ENCODE measurements around the gene PSMA3. TPM values are rescaled to one million over a fixed set of nuclear protein-coding genes. Genes with fewer than 3 reads are reported as not detected.
"Not testable (repeated sequence)": the region's sequence is repeated elsewhere in the genome, so short reads cannot be mapped to it uniquely, and the experiment has no call there.

PSMA3 gene
- total RNA-seq, 2 experiments from 2014 or later = 342 to 425 TPM

- Mint-ChIP-seq H3K4me3 (no peak overlapping the region), H3K27me3 (no peaks in the 10 kb centered on the region), H3K9me3 (ENCODE audit: low read depth) (no peaks in the 10 kb centered on the region), H3K4me1 (peaks cover 17% of the 10 kb centered on the region), H3K36me3 (ENCODE audit: low read depth) (peaks cover 3% of the 10 kb centered on the region), H3K27ac (no peak overlapping the region)
- POLR2A ChIA-PET = no interaction called here
- CTCF ChIA-PET = interaction anchor here (0.5 to 1.6 kb wide), 3 partner anchors 18 to 189 kb away, joined by 3 to 4 read pairs (median 3); partner anchors contain the start of genes KIAA0586 and TIMM9
- ATAC-seq (peak; percentile 13), DNase-seq (peak; percentile 34)
- intact Hi-C loops (cut with DNase I, micrococcal nuclease) = loop anchor here (1.0 to 5.0 kb wide), 3 partner anchors 38 to 131 kb away; partner anchors contain the start of gene ACTR10 (in 1 of the 2)
Measured at GRCh38 chr14:58238252-58239243, 6.1 kb upstream of the PSMA3 start.

- H3K4me3 Mint-ChIP-seq = no peak overlapping the region
- peak; percentile 6 for ATAC-seq
- POLR2A ChIA-PET = no interaction called here
- no peaks in the 10 kb centered on the region for H3K36me3 Mint-ChIP-seq (ENCODE audit: low read depth)
- peaks cover 21% of the 10 kb centered on the region for H3K4me1 Mint-ChIP-seq
- H3K27ac Mint-ChIP-seq = no peak overlapping the region
- no peaks in the 10 kb centered on the region for H3K27me3 Mint-ChIP-seq
- CTCF ChIA-PET = interaction anchor here (0.9 to 1.6 kb wide), 4 partner anchors 59 to 196 kb away, joined by 3 to 6 read pairs (median 3); partner anchors contain the start of genes ARID4A, KIAA0586 and TIMM9
- H3K9me3 Mint-ChIP-seq (ENCODE audit: low read depth) = no peaks in the 10 kb centered on the region
- DNase-seq = peak; percentile 87
- intact Hi-C loops (cut with DNase I, micrococcal nuclease) = loop anchor here (1.0 to 5.0 kb wide), 4 partner anchors 39 to 132 kb away; partner anchors contain the start of genes ACTR10 (in 2 of the 2) and ARID4A (in 1 of the 2)
Measured at GRCh38 chr14:58239244-58240195, 5.1 kb upstream of the PSMA3 start.

- intact Hi-C loops (cut with DNase I, micrococcal nuclease) = loop anchor here (1.0 to 2.0 kb wide), 7 partner anchors 37 to 853 kb away; partner anchors contain the start of genes ACTR10 (in 2 of the 2), ARID4A (in 2 of the 2), KIAA0586 (in 2 of the 2) and TIMM9 (in 2 of the 2)
- Mint-ChIP-seq H3K4me3 (peak overlapping the region; percentile 96), H3K9me3 (ENCODE audit: low read depth) (no peaks in the 10 kb centered on the region), H3K27me3 (no peaks in the 10 kb centered on the region), H3K36me3 (ENCODE audit: low read depth) (peaks cover 23% of the 10 kb centered on the region), H3K4me1 (peaks cover 40% of the 10 kb centered on the region), H3K27ac (peak overlapping the region; percentile 96)
- ChIA-PET POLR2A (interaction anchor here (0.7 to 1.5 kb wide), 4 partner anchors 37 to 183 kb away, joined by 3 to 15 read pairs (median 4); partner anchors contain the start of genes ARID4A, KIAA0586 and TIMM9), CTCF (interaction anchor here (0.8 to 2.6 kb wide), 3 partner anchors 9 to 152 kb away, joined by 4 to 11 read pairs (median 5); partner anchors contain the start of genes ARID4A and TOMM20L)
- no peak for DNase-seq
- ATAC-seq = peak; percentile 39
Measured at GRCh38 chr14:58243790-58244555, 670 bp upstream of the PSMA3 start.

GRCh38 chr14:58245562-58245961 is 919 bp downstream of the PSMA3 start:
- DNase-seq = no peak
- Mint-ChIP-seq H3K27me3 (no peaks in the 10 kb centered on the region), H3K27ac (peak overlapping the region; percentile 96), H3K4me1 (peaks cover 40% of the 10 kb centered on the region), H3K36me3 (ENCODE audit: low read depth) (peaks cover 32% of the 10 kb centered on the region), H3K4me3 (peak overlapping the region; percentile 96), H3K9me3 (ENCODE audit: low read depth) (no peaks in the 10 kb centered on the region)
- intact Hi-C loops (cut with DNase I, micrococcal nuclease) = loop anchor here (2.0 kb wide), 3 partner anchors 35 to 855 kb away; partner anchors contain the start of genes ACTR10 (in 1 of the 2) and NAA30 (in 1 of the 2)
- ChIA-PET CTCF (interaction anchor here (0.7 to 2.6 kb wide), 3 partner anchors 13 to 53 kb away, joined by 3 to 11 read pairs (median 4); partner anchors contain the start of gene ARID4A), POLR2A (interaction anchor here (1.3 to 1.5 kb wide), 2 partner anchors 53 to 182 kb away, joined by 5 to 15 read pairs; partner anchors contain the start of genes ARID4A, KIAA0586 and TIMM9)
- ATAC-seq = no peak

- ChIA-PET CTCF (no interaction called here), POLR2A (interaction anchor here (0.6 kb wide), 1 partner anchor 26 kb away, joined by 3 read pairs; no protein-coding TSS in a partner anchor)
- ATAC-seq (no peak), DNase-seq (no peak)
- no peak overlapping the region for H3K4me3 Mint-ChIP-seq
- peaks cover 35% of the 10 kb centered on the region for H3K4me1 Mint-ChIP-seq
- no peaks in the 10 kb centered on the region for H3K27me3 Mint-ChIP-seq
- H3K36me3 Mint-ChIP-seq (ENCODE audit: low read depth) = peaks cover 50% of the 10 kb centered on the region
- H3K9me3 Mint-ChIP-seq (ENCODE audit: low read depth) = no peaks in the 10 kb centered on the region
- peak overlapping the region; percentile 31 for H3K27ac Mint-ChIP-seq
- intact Hi-C loops (cut with DNase I, micrococcal nuclease) = no loop called here
Measured at GRCh38 chr14:58249611-58250010, 5.0 kb downstream of the PSMA3 start.

GRCh38 chr14:58258156-58258555 is 13.5 kb downstream of the PSMA3 start:
- no peak overlapping the region for H3K27ac Mint-ChIP-seq

GRCh38 chr14:58262005-58262404 is 17.4 kb downstream of the PSMA3 start:
- H3K4me3 Mint-ChIP-seq; H3K27ac Mint-ChIP-seq; ATAC-seq; H3K4me1 Mint-ChIP-seq; DNase-seq; H3K9me3 Mint-ChIP-seq (ENCODE audit: low read depth); POLR2A ChIA-PET; intact Hi-C loops (cut with DNase I, micrococcal nuclease); H3K27me3 Mint-ChIP-seq: not testable (repeated sequence)
- CTCF ChIA-PET = interaction anchor here (0.7 kb wide), 1 partner anchor 92 kb away, joined by 4 read pairs; no protein-coding TSS in a partner anchor
- peaks cover 50% of the 10 kb centered on the region for H3K36me3 Mint-ChIP-seq (ENCODE audit: low read depth)

More at GRCh38 chr14:58258156-58258555, 13.5 kb downstream of the PSMA3 start:
- Mint-ChIP-seq H3K36me3 (ENCODE audit: low read depth) (peaks cover 39% of the 10 kb centered on the region), H3K9me3 (ENCODE audit: low read depth) (no peaks in the 10 kb centered on the region), H3K4me3 (no peak overlapping the region), H3K27me3 (no peaks in the 10 kb centered on the region), H3K4me1 (peaks cover 7% of the 10 kb centered on the region)
- DNase-seq = no peak
- intact Hi-C loops (cut with DNase I, micrococcal nuclease) = loop anchor here in 1 of 2 experiments (5.0 kb wide), 1 partner anchor 159 kb away; no protein-coding TSS in a partner anchor
- POLR2A ChIA-PET = interaction anchor here (0.6 to 0.7 kb wide), 4 partner anchors 17 to 19 kb away, joined by 3 to 5 read pairs (median 4); no protein-coding TSS in a partner anchor
- CTCF ChIA-PET = interaction anchor here (0.7 to 1.2 kb wide), 2 partner anchors 10 to 12 kb away, joined by 4 to 8 read pairs; no protein-coding TSS in a partner anchor
- no peak for ATAC-seq

GRCh38 chr14:58265401-58265800 is 20.8 kb downstream of the PSMA3 start:
- ATAC-seq (no peak), DNase-seq (no peak)
- H3K27me3 Mint-ChIP-seq = no peaks in the 10 kb centered on the region
- POLR2A ChIA-PET = no interaction called here
- peaks cover 17% of the 10 kb centered on the region for H3K4me1 Mint-ChIP-seq
- H3K27ac Mint-ChIP-seq = no peak overlapping the region
- H3K9me3 Mint-ChIP-seq (ENCODE audit: low read depth) = no peaks in the 10 kb centered on the region
- CTCF ChIA-PET = interaction anchor here (0.9 to 1.7 kb wide), 4 partner anchors 9 to 130 kb away, joined by 3 to 7 read pairs (median 4); partner anchors contain the start of gene TOMM20L
- no peak overlapping the region for H3K4me3 Mint-ChIP-seq
- peaks cover 49% of the 10 kb centered on the region for H3K36me3 Mint-ChIP-seq (ENCODE audit: low read depth)
- intact Hi-C loops (cut with DNase I, micrococcal nuclease) = no loop called here

GRCh38 chr14:58270628-58271027 is 26.0 kb downstream of the PSMA3 start:
- H3K27ac Mint-ChIP-seq = peak overlapping the region; percentile 69
- DNase-seq = no peak
- H3K27me3 Mint-ChIP-seq = no peaks in the 10 kb centered on the region
- CTCF ChIA-PET = no interaction called here
- no peaks in the 10 kb centered on the region for H3K9me3 Mint-ChIP-seq (ENCODE audit: low read depth)
- ATAC-seq = peak; percentile 46
- H3K4me1 Mint-ChIP-seq = peaks cover 37% of the 10 kb centered on the region
- H3K4me3 Mint-ChIP-seq = no peak overlapping the region
- POLR2A ChIA-PET = no interaction called here
- intact Hi-C loops (cut with DNase I, micrococcal nuclease) = no loop called here
- peaks cover 68% of the 10 kb centered on the region for H3K36me3 Mint-ChIP-seq (ENCODE audit: low read depth)

Measured in activated CD4-positive, alpha-beta T cell treated with anti-CD3 and anti-CD28 coated beads for 36 hours (primary cell).